ENCODE results near the gene B9D1.

- TF ChIP-seq POLR2A (IDR thresholded peaks at IDR 0.05), result no peak
- TF ChIP-seq CTCF (IDR thresholded peaks at IDR 0.05), result no peak
These were observed 63.2 kb downstream of the B9D1 start for GRCh38 chr17:19299214-19299747.

Data from heart left ventricle (tissue), 13 donors.